HepG2 (cell line): ENCODE data around the gene DUSP23. TPM values are rescaled to one million over a fixed set of nuclear protein-coding genes. Genes with fewer than 3 reads are reported as not detected.

Source experiments
- ATAC-seq: fragments of 200-7000 bp; cut with Tn5 transposase; 3 replicates; pipeline ENCODE4 v1.9.1; 2020; ENCODE audit warnings: mild to moderate bottlenecking, moderate library complexity
- BruUV-seq: library from RNA; stranded (reverse); fragments of 400-500 nt; replicated peaks from 2 replicates; lab custom pipeline; 2021; lab: Mats Ljungman, UMichigan
- CTCF ChIA-PET: fragments of 300-600 bp; formaldehyde crosslinking; extraction: SDS; loops from one replicate; lab custom pipeline; 2021; ENCODE audit warnings: low total read pairs, inconsistent platforms, low intra/inter-chr PET ratio; lab: Yijun Ruan, JAX
- POLR2A ChIA-PET: fragments of 350-600 bp; sonication (Branson Sonifier 250); formaldehyde crosslinking; loops from one replicate; lab custom pipeline; 2020; ENCODE audit warnings: antibody characterized with exemption, inconsistent platforms; lab: Yijun Ruan, JAX
- DNase-seq: peaks from one replicate; pipeline ENCODE4 v3.0.0-alpha.2; 2015; ENCODE audit warnings: low spot score
- FAIRE-seq: peaks from 3 replicates; lab custom pipeline; 2011; peaks lifted over from hg19 to GRCh38; lab: Jason Lieb, UNC
- H2AFZ ChIP-seq: one replicate; pipeline ENCODE4 v1.6.1; 2011; ENCODE audit warnings: low read length, inconsistent platforms
- H3K27ac ChIP-seq: fragments of 300-600 bp; 3 replicates; pipeline ENCODE4 v1.8.0; 2011; ENCODE audit warnings: mixed run types, mild to moderate bottlenecking, mixed read lengths, low read length, inconsistent platforms; ENCODE audit not compliant: insufficient read depth; ENCODE audit errors: extremely low read length
- H3K27me3 ChIP-seq, 2 experiments: fragments of 200-600 bp in 1 of 2; 2 replicates in 1 of 2; 3 replicates in 1 of 2; pipeline versions ENCODE4 v1.6.0 to v1.8.0; 2011; ENCODE audit warnings: low read length in 2 of 2, mild to moderate bottlenecking in 2 of 2, moderate library complexity in 2 of 2, inconsistent platforms in 1 of 2; ENCODE audit not compliant: insufficient read depth in 2 of 2, control insufficient read depth in 1 of 2
- H3K36me3 ChIP-seq, 2 experiments: fragments of 200-600 bp in 1 of 2; replicated peaks in 1 of 2; 2 replicates in 1 of 2; 3 replicates in 1 of 2; pipeline versions ENCODE4 v1.5.1 to v1.8.0; 2011; ENCODE audit warnings: low read length in 2 of 2, inconsistent platforms in 1 of 2; ENCODE audit not compliant: insufficient read depth in 2 of 2, control insufficient read depth in 1 of 2
- H3K4me1 ChIP-seq: 2 replicates; pipeline ENCODE4 v1.5.1; 2012; ENCODE audit warnings: low read length, inconsistent platforms; ENCODE audit not compliant: insufficient read depth
- H3K4me2 ChIP-seq: 2 replicates; pipeline ENCODE4 v1.6.0; 2011; ENCODE audit warnings: low read depth, low read length, inconsistent platforms
- H3K4me3 ChIP-seq, 3 experiments: fragments of 200-600 bp in 1 of 3; sonication (generic), shearing (Covaris generic) in 1 of 3; replicated peaks in 1 of 3; 2 replicates each; pipeline ENCODE4 v1.5.1; 2011 to 2016; ENCODE audit warnings: low read length in 3 of 3, inconsistent platforms in 2 of 3, low read depth in 2 of 3, mild to moderate bottlenecking in 2 of 3, control low read depth in 1 of 3, mixed read lengths in 1 of 3; ENCODE audit not compliant: insufficient read depth in 1 of 3
- H3K79me2 ChIP-seq: one replicate; pipeline ENCODE4 v1.6.1; 2011; ENCODE audit warnings: low read length, inconsistent platforms; ENCODE audit not compliant: insufficient read depth
- H3K9ac ChIP-seq: 2 replicates; pipeline ENCODE4 v1.6.0; 2011; ENCODE audit warnings: mild to moderate bottlenecking, low read depth, low read length, inconsistent platforms; ENCODE audit not compliant: insufficient read depth
- H3K9me3 ChIP-seq: 2 replicates; pipeline ENCODE4 v1.5.1; 2012; ENCODE audit warnings: mild to moderate bottlenecking, low read length
- H4K20me1 ChIP-seq: 2 replicates; pipeline ENCODE4 v1.6.0; 2011; ENCODE audit warnings: inconsistent platforms, mild to moderate bottlenecking, low read length, moderate library complexity; ENCODE audit not compliant: insufficient read depth
- FOSL2 ChIP-seq: sonication (generic); formaldehyde crosslinking; IDR thresholded peaks from 2 replicates; pipeline ENCODE4 v1.4.0; 2020; ENCODE audit warnings: missing genetic modification reagents
- RFXANK ChIP-seq: IDR thresholded peaks from 2 replicates; pipeline ENCODE4 v1.6.1; 2016
- ZNF333 ChIP-seq: sonication (generic); formaldehyde crosslinking; IDR thresholded peaks from 2 replicates; pipeline ENCODE4 v1.4.0; 2020; ENCODE audit warnings: mild to moderate bottlenecking, missing genetic modification reagents, borderline replicate concordance
- ZNF775 ChIP-seq: sonication (generic); formaldehyde crosslinking; IDR thresholded peaks from 2 replicates; pipeline ENCODE4 v1.4.0; 2020; ENCODE audit warnings: missing genetic modification reagents, mild to moderate bottlenecking, moderate library complexity, borderline replicate concordance
- WGBS: methylation state at CpG from one replicate; pipeline ENCODE4 v1.1.6; 2017; ENCODE audit warnings: low lambda C conversion rate; 5-methylcytosine and 5-hydroxymethylcytosine counted together
- in situ Hi-C: cut with HindIII; loops from 2 replicates; pipeline ENCODE4 v1.10.0; 2017; ENCODE audit warnings: low pct_unique_long_range_greater_than_20kb; ENCODE audit not compliant: extremely low pct_ligation_motif_present
- intact Hi-C: fragments of 100-400 bp; cut with micrococcal nuclease; formaldehyde crosslinking; loops from one replicate; pipeline ENCODE4 v1.10.0; 2022; ENCODE audit not compliant: unreplicated experiment
- polyA plus RNA-seq, 8 experiments: library from polyadenylated mRNA; depleted of rRNA in 3 of 8; stranded (reverse) in 7 of 8; unstranded in 1 of 8; fragments of >200 nt; fragmentation: Illumina TruSeq in 4 of 8; extraction: Trizol in 4 of 8; gene quantifications; 2 replicates each; pipeline versions ENCODE4 v1.2.1 to v1.2.3, GENCODE V29; 2011 to 2016; ENCODE audit warnings: low read depth in 4 of 8, missing spikeins in 1 of 8, mixed read lengths in 1 of 8; ENCODE audit not compliant: insufficient read depth in 1 of 8
- total RNA-seq, 5 experiments: library from RNA; depleted of rRNA; stranded (reverse); fragments of >200 nt; fragmentation: Illumina TruSeq; extraction: Trizol; gene quantifications; 2 replicates each; pipeline ENCODE4 v1.2.3, GENCODE V29; 2016; ENCODE audit warnings: low read depth in 1 of 5
- TF ChIP-seq, protein P1 (sequence below): sonication (generic); formaldehyde crosslinking; IDR thresholded peaks from 2 replicates; pipeline ENCODE4 v1.8.0; 2022; ENCODE audit warnings: mild to moderate bottlenecking, missing genetic modification reagents; ENCODE audit not compliant: insufficient replicate concordance
- TF ChIP-seq, protein P2 (sequence below): sonication (generic); formaldehyde crosslinking; IDR thresholded peaks from 2 replicates; pipeline ENCODE4 v1.5.0; 2020; ENCODE audit warnings: missing genetic modification reagents
- TF ChIP-seq, protein P3 (sequence below): sonication (generic); formaldehyde crosslinking; IDR thresholded peaks from one replicate; pipeline ENCODE4 v1.5.1; 2020; ENCODE audit warnings: mild to moderate bottlenecking, missing genetic modification reagents; ENCODE audit errors: not compliant biosample characterization
- TF ChIP-seq, protein P4 (sequence below): sonication (generic); formaldehyde crosslinking; IDR thresholded peaks from 2 replicates; pipeline ENCODE4 v1.4.0; 2020; ENCODE audit warnings: missing genetic modification reagents; ENCODE audit errors: not compliant biosample characterization

DUSP23 gene
- total and polyA plus RNA-seq, 2 of the 13 experiments (the other 11 are each of a cell fraction or from before 2014, with no cell fraction given): not detected

DNA sequence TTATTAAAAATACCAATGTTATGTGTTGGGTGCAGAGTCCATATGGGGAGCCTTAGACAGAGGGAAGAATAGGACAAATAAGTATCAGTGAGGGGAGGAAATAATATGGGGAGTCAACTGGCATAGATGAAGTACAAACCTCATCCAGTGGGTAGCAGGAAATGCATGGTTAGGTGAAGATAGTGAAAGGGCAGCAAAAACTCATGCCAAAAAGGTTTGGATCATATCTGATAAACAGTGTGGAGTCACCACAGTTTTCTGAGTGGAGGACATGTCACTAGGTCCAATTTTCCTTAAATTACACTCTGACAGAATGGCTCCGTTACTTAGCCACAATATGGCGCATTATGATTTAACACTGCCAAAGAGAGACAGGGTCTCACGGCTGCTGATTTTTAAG, 10.3 kb downstream of the DUSP23 start (continued):
- TF ChIP-seq, protein P1, sequence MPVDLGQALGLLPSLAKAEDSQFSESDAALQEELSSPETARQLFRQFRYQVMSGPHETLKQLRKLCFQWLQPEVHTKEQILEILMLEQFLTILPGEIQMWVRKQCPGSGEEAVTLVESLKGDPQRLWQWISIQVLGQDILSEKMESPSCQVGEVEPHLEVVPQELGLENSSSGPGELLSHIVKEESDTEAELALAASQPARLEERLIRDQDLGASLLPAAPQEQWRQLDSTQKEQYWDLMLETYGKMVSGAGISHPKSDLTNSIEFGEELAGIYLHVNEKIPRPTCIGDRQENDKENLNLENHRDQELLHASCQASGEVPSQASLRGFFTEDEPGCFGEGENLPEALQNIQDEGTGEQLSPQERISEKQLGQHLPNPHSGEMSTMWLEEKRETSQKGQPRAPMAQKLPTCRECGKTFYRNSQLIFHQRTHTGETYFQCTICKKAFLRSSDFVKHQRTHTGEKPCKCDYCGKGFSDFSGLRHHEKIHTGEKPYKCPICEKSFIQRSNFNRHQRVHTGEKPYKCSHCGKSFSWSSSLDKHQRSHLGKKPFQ (CRISPR knock-in tag): no peak
- no peak for TF ChIP-seq ZNF775 (CRISPR knock-in tag)

DNA sequence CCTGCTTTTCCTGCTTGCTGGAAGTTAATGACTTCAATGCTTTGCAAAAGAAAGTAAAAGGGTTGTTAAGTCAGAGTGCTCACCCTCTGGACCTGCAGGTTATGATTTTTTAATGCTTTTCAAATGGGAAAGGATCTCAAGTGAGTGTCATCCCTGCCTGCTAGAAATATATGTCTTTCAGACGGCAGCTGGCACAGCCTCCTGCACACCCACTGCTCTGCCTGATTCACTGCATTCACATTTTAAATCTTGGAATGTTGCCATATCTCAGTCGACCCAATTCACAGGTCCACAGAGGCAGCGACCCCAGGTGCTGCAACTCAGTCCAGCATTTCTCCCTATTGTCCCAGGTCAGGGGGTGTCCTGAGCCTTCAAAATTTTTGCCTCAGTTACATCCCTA, 10.7 kb downstream of the DUSP23 start:
- no peak overlapping the region for H3K9ac ChIP-seq
- intact Hi-C loops: no loop called here
- H3K36me3 ChIP-seq: no peaks in the 10 kb centered on the region
- no peak for ATAC-seq
- no peaks in the 10 kb centered on the region for H4K20me1 ChIP-seq
- H3K4me2 ChIP-seq: no peak overlapping the region
- no peaks in the 10 kb centered on the region; a peak in 1 of 5 replicates for H3K27me3 ChIP-seq
- no peaks in the 10 kb centered on the region for H3K4me1 ChIP-seq
- no peak overlapping the region for H2AFZ ChIP-seq
- H3K27ac ChIP-seq: no peak overlapping the region
- CTCF ChIA-PET: interaction anchor here (0.9 kb wide), 1 partner anchor 659 kb away, joined by 3 read pairs; no protein-coding TSS in a partner anchor
- WGBS: 0% methylated on average over 3 of the region's 3 CpGs
- in situ Hi-C loops: no loop called here
- no peaks in the 10 kb centered on the region for H3K79me2 ChIP-seq
- DNase-seq: no peak
- POLR2A ChIA-PET: no interaction called here
- no peak for FAIRE-seq
- H3K4me3 ChIP-seq: no peak overlapping the region
- no peaks in the 10 kb centered on the region for H3K9me3 ChIP-seq
- BruUV-seq: no TSS peak
- TF ChIP-seq, protein P2, sequence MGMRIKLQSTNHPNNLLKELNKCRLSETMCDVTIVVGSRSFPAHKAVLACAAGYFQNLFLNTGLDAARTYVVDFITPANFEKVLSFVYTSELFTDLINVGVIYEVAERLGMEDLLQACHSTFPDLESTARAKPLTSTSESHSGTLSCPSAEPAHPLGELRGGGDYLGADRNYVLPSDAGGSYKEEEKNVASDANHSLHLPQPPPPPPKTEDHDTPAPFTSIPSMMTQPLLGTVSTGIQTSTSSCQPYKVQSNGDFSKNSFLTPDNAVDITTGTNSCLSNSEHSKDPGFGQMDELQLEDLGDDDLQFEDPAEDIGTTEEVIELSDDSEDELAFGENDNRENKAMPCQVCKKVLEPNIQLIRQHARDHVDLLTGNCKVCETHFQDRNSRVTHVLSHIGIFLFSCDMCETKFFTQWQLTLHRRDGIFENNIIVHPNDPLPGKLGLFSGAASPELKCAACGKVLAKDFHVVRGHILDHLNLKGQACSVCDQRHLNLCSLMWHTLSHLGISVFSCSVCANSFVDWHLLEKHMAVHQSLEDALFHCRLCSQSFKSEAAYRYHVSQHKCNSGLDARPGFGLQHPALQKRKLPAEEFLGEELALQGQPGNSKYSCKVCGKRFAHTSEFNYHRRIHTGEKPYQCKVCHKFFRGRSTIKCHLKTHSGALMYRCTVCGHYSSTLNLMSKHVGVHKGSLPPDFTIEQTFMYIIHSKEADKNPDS: no peak
- TF ChIP-seq, protein P3, sequence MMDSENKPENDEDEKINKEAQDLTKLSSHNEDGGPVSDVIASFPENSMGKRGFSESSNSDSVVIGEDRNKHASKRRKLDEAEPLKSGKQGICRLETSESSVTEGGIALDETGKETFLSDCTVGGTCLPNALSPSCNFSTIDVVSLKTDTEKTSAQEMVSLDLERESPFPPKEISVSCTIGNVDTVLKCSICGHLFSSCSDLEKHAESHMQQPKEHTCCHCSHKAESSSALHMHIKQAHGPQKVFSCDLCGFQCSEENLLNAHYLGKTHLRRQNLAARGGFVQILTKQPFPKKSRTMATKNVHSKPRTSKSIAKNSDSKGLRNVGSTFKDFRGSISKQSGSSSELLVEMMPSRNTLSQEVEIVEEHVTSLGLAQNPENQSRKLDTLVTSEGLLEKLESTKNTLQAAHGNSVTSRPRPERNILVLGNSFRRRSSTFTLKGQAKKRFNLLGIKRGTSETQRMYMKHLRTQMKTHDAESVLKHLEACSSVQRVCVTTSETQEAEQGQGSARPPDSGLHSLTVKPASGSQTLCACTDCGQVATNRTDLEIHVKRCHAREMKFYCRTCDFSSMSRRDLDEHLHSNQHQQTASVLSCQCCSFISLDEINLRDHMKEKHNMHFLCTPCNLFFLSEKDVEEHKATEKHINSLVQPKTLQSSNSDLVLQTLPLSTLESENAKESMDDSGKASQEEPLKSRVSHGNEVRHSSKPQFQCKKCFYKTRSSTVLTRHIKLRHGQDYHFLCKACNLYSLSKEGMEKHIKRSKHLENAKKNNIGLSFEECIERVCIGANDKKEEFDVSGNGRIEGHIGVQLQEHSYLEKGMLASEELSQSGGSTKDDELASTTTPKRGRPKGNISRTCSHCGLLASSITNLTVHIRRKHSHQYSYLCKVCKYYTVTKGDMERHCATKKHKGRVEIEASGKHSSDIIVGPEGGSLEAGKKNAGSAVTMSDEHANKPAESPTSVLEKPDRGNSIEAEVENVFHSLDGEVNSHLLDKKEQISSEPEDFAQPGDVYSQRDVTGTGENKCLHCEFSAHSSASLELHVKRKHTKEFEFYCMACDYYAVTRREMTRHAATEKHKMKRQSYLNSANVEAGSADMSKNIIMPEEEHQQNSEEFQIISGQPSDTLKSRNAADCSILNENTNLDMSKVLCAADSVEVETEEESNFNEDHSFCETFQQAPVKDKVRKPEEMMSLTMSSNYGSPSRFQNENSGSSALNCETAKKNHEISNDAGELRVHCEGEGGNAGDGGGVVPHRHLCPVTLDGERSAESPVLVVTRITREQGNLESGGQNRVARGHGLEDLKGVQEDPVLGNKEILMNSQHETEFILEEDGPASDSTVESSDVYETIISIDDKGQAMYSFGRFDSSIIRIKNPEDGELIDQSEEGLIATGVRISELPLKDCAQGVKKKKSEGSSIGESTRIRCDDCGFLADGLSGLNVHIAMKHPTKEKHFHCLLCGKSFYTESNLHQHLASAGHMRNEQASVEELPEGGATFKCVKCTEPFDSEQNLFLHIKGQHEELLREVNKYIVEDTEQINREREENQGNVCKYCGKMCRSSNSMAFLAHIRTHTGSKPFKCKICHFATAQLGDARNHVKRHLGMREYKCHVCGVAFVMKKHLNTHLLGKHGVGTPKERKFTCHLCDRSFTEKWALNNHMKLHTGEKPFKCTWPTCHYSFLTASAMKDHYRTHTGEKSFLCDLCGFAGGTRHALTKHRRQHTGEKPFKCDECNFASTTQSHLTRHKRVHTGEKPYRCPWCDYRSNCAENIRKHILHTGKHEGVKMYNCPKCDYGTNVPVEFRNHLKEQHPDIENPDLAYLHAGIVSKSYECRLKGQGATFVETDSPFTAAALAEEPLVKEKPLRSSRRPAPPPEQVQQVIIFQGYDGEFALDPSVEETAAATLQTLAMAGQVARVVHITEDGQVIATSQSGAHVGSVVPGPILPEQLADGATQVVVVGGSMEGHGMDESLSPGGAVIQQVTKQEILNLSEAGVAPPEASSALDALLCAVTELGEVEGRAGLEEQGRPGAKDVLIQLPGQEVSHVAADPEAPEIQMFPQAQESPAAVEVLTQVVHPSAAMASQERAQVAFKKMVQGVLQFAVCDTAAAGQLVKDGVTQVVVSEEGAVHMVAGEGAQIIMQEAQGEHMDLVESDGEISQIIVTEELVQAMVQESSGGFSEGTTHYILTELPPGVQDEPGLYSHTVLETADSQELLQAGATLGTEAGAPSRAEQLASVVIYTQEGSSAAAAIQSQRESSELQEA (CRISPR knock-in tag): no peak
- TF ChIP-seq ZNF333 (CRISPR knock-in tag): no peak
- TF ChIP-seq RFXANK (CRISPR knock-in tag): no peak
- TF ChIP-seq FOSL2 (CRISPR knock-in tag): no peak
- TF ChIP-seq, protein P4, sequence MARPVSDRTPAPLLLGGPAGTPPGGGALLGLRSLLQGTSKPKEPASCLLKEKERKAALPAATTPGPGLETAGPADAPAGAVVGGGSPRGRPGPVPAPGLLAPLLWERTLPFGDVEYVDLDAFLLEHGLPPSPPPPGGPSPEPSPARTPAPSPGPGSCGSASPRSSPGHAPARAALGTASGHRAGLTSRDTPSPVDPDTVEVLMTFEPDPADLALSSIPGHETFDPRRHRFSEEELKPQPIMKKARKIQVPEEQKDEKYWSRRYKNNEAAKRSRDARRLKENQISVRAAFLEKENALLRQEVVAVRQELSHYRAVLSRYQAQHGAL (CRISPR knock-in tag): no peak
